ENCODE results near the gene TMPRSS6. TPM values are rescaled to one million over a fixed set of nuclear protein-coding genes. Genes with fewer than 3 reads are reported as not detected.

TMPRSS6 gene
- total and polyA plus RNA-seq, 2 experiments from 2014 or later, result 0.05 TPM; not detected in 1

DNA sequence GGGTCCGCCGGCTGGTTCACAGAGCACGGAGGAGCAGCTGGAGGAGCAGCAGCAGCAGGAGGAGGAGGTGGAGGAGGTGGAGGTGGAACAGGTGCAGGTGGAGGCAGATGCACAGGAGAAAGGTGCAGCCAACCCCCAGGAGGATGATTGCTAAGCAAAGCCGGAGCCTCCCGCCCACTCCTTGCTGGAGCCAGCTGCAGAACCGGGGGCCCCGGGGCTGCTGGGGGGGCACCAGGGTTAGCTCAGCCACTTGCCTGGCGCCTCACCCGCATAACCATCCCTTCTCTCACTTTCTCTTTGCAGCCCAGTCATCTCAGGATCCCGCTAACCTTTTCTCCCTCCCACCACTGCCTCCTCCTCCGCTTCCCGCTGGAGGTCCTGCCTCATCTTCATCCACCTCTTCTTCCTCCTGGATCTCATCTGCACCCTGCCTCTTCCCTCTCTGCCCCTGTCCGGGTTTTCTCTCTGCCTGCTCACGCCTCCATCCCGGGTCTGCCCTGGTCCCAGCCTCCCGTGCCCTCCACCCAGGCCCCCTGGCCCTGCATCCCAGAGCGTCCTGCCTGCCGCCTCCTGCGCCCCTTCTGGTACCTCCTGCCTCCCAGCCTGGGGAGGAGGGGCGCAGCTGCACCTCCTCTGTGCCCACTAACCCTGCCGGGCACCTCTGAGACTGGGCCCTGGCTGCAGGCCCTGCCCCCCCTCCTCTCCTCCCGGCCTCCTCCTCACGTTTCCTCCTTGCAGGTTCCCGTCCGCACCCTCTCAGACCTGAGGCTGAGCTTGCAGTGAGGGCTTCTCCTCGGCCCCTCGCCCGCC, 48.5 kb downstream of the TMPRSS6 start:
- Histone ChIP-seq H3F3A (ENCODE audit: insufficient read depth) (no peaks in the 10 kb centered on the region), H2AFZ (no peak overlapping the region), H3K4me2 (ENCODE audit: unreplicated experiment) (no peak overlapping the region), H4K20me1 (ENCODE audit: insufficient read depth) (no peaks in the 10 kb centered on the region), H3K79me2 (ENCODE audit: insufficient read depth) (no peaks in the 10 kb centered on the region), H3K9me3 (ENCODE audit: low read depth) (no peaks in the 10 kb centered on the region), H3K9ac (no peak overlapping the region), H3K4me3 (no peak overlapping the region), H3K4me1 (ENCODE audit: insufficient read depth) (no peaks in the 10 kb centered on the region), H3K27ac (no peak overlapping the region), H3K9me2 (ENCODE audit: insufficient read depth) (no peaks in the 10 kb centered on the region), H3K36me3 (ENCODE audit: low read depth) (peaks cover 2% of the 10 kb centered on the region; the same call in 1 of the 2 replicates), H3K27me3 (replicated peaks; ENCODE audit: insufficient read depth) (no peaks in the 10 kb centered on the region)
- no peak for TF ChIP-seq EZH2 (IDR thresholded peaks at IDR 0.05; ENCODE audit: insufficient read depth, poor library complexity, severe bottlenecking)
- no peak for TF ChIP-seq EZH2phosphoT487 (IDR thresholded peaks at IDR 0.05; ENCODE audit: insufficient read depth, low read depth)
- in situ Hi-C loops (cut with MboI), result no loop called here
- 91 to 94% methylated on average over 24 to 28 of the region's 28 CpGs for WGBS, 2 experiments (ENCODE audit: low coverage in 1 of 2, low lambda C conversion rate in 2 of 2, missing lambda C conversion rate in 2 of 2)
- no peak for DNase-seq

DNA sequence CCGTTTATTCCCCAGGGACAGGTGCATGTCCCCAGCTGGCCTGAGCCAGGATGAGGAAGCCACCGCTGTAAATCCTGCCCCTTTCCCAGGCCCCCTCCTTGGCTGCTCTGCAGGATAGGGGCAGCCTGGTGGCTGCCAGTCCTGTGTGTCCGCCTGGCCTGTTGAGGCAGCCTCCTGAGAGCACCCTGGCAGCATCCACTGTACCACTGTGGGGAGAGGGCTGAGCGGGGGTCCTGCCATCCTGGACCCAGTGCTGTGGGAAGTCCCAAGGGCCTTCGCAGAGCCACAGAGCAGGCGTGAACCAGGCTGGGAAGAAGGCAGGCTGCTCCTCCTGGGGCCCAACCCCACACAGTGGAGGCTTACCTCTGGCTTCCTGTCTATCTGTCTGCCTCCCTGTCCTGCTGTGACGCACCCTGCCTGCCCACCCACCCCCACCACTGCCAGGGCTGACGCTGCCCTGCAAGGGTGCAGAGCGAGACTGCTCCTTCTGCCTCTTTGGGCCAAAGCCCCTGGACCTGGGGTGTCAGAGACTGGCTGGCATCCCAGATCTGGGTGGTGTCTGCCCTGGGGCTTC, 49.5 kb downstream of the TMPRSS6 start:
- in situ Hi-C loops (cut with MboI), result no loop called here
- Histone ChIP-seq H2AFZ (no peak overlapping the region), H3K36me3 (ENCODE audit: low read depth) (peaks cover 2% of the 10 kb centered on the region; the same call in 1 of the 2 replicates), H3K79me2 (ENCODE audit: insufficient read depth) (no peaks in the 10 kb centered on the region), H3F3A (ENCODE audit: insufficient read depth) (no peaks in the 10 kb centered on the region), H3K4me3 (no peak overlapping the region), H3K9me2 (ENCODE audit: insufficient read depth) (no peaks in the 10 kb centered on the region), H3K4me2 (ENCODE audit: unreplicated experiment) (no peak overlapping the region), H3K27ac (no peak overlapping the region), H3K9ac (no peak overlapping the region), H4K20me1 (ENCODE audit: insufficient read depth) (no peaks in the 10 kb centered on the region), H3K4me1 (ENCODE audit: insufficient read depth) (no peaks in the 10 kb centered on the region), H3K9me3 (ENCODE audit: low read depth) (no peaks in the 10 kb centered on the region), H3K27me3 (replicated peaks; ENCODE audit: insufficient read depth) (no peaks in the 10 kb centered on the region)
- TF ChIP-seq EZH2phosphoT487 (IDR thresholded peaks at IDR 0.05; ENCODE audit: insufficient read depth, low read depth) (no peak), EZH2 (IDR thresholded peaks at IDR 0.05; ENCODE audit: insufficient read depth, poor library complexity, severe bottlenecking) (no peak)
- DNase-seq, result no peak
- 85 to 93% methylated on average over 8 to 9 of the region's 9 CpGs for WGBS, 2 experiments (ENCODE audit: low coverage in 1 of 2, low lambda C conversion rate in 2 of 2, missing lambda C conversion rate in 2 of 2)

DNA sequence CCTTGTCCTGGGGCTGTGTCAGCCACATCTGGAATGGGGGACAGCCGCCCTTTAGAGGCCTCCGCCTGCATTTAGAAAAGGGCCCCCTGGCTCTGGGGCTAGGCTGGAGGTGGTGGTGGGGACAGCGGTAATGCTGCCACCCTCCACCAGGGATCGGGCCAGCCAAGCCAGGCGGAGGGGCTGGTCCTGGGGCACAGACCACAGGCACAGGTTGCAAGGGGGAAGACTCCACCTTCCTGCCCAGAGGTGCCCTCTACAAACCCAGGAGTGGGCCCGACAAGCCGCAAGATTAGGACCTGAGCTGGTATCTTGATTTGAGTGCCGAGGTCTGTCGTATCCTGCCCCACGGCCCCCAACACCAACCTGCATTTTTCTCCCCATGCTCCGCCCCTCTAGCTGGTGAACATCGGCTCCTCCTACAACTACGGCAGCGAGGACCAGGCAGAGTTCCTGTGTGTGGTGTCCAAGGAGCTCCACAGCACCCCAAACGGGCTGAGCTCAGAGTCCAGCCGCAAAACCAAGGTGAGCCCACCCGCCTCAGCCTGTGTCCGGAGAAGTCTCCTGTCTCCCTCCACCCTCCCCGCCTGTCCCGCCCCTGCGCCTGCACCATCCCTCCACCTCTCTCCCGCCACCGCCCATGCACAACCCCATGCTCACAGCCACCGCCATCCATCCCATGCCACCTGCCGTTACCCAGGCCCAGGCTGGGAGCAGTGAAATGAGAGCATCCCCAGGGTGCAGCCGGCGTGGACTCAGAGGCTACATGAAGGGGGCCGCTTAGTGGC, 50.4 kb downstream of the TMPRSS6 start:
- H3K9me3 ChIP-seq (ENCODE audit: low read depth), result no peaks in the 10 kb centered on the region
- H3K4me1 ChIP-seq (ENCODE audit: insufficient read depth), result no peaks in the 10 kb centered on the region
- TF ChIP-seq EZH2phosphoT487 (IDR thresholded peaks at IDR 0.05; ENCODE audit: insufficient read depth, low read depth) (no peak), EZH2 (IDR thresholded peaks at IDR 0.05; ENCODE audit: insufficient read depth, poor library complexity, severe bottlenecking) (no peak)
- no peaks in the 10 kb centered on the region for H3F3A ChIP-seq (ENCODE audit: insufficient read depth)
- H3K27me3 ChIP-seq (replicated peaks; ENCODE audit: insufficient read depth), result no peaks in the 10 kb centered on the region
- no peak for DNase-seq
- no peak overlapping the region for H3K4me2 ChIP-seq (ENCODE audit: unreplicated experiment)
- no peak overlapping the region for H3K4me3 ChIP-seq
- in situ Hi-C loops (cut with MboI), result no loop called here
- H3K79me2 ChIP-seq (ENCODE audit: insufficient read depth), result no peaks in the 10 kb centered on the region
- H3K9me2 ChIP-seq (ENCODE audit: insufficient read depth), result no peaks in the 10 kb centered on the region
- no peak overlapping the region for H3K27ac ChIP-seq
- peaks cover 2% of the 10 kb centered on the region; the same call in 1 of the 2 replicates for H3K36me3 ChIP-seq (ENCODE audit: low read depth)
- no peak overlapping the region for H3K9ac ChIP-seq
- H2AFZ ChIP-seq, result no peak overlapping the region
- H4K20me1 ChIP-seq (ENCODE audit: insufficient read depth), result no peaks in the 10 kb centered on the region
- 95 to 98% methylated on average over 21 to 28 of the region's 28 CpGs for WGBS, 2 experiments (ENCODE audit: low coverage in 1 of 2, low lambda C conversion rate in 2 of 2, missing lambda C conversion rate in 2 of 2)

- Histone ChIP-seq H3K4me2 (ENCODE audit: unreplicated experiment) (no peak overlapping the region), H3K79me2 (ENCODE audit: insufficient read depth) (no peaks in the 10 kb centered on the region), H3K4me1 (ENCODE audit: insufficient read depth) (peaks cover 10% of the 10 kb centered on the region), H3K27me3 (replicated peaks; ENCODE audit: insufficient read depth) (no peaks in the 10 kb centered on the region), H3K4me3 (no peak overlapping the region), H2AFZ (no peak overlapping the region), H3K9me2 (ENCODE audit: insufficient read depth) (no peaks in the 10 kb centered on the region), H3F3A (ENCODE audit: insufficient read depth) (peaks cover 3% of the 10 kb centered on the region; the same call in 1 of the 2 replicates), H4K20me1 (ENCODE audit: insufficient read depth) (no peaks in the 10 kb centered on the region), H3K36me3 (ENCODE audit: low read depth) (peaks cover 2% of the 10 kb centered on the region; the same call in 1 of the 2 replicates), H3K9me3 (ENCODE audit: low read depth) (no peaks in the 10 kb centered on the region), H3K9ac (no peak overlapping the region), H3K27ac (no peak overlapping the region)
- DNase-seq, result no peak
- in situ Hi-C loops (cut with MboI), result no loop called here
- no peak for TF ChIP-seq EZH2 (IDR thresholded peaks at IDR 0.05; ENCODE audit: insufficient read depth, poor library complexity, severe bottlenecking)
- TF ChIP-seq EZH2phosphoT487 (IDR thresholded peaks at IDR 0.05; ENCODE audit: insufficient read depth, low read depth), result no peak
- WGBS, 2 experiments (ENCODE audit: low coverage in 1 of 2, low lambda C conversion rate in 2 of 2, missing lambda C conversion rate in 2 of 2), result 84 to 85% methylated on average over 12 of the region's 12 CpGs
Observed at GRCh38 chr22:37057796-37058510, 51.6 kb downstream of the TMPRSS6 start.
